ENCODE measurements around the gene RHOF. TPM values are rescaled to one million over a fixed set of nuclear protein-coding genes. Genes with fewer than 3 reads are reported as not detected.

RHOF gene
- total RNA-seq, 1 experiment from 2014 or later = 232 TPM

GRCh38 chr12:121779422-121779895 is 14.0 kb downstream of the RHOF start:
- H2AFZ ChIP-seq (ENCODE audit: low read length) = no peak overlapping the region
- peaks cover 23% of the 10 kb centered on the region for H3K4me1 ChIP-seq (ENCODE audit: insufficient read depth, low read length)
- peaks cover 40% of the 10 kb centered on the region for H3K36me3 ChIP-seq (ENCODE audit: low read depth, low read length)
- no peak for TF ChIP-seq EZH2 (IDR thresholded peaks at IDR 0.05; ENCODE audit: low read length, unreplicated experiment)
- TF ChIP-seq EZH2phosphoT487 (IDR thresholded peaks at IDR 0.05; ENCODE audit: borderline replicate concordance, low read length) = no peak
- no peak for TF ChIP-seq CTCF (conservative IDR thresholded peaks at IDR 0.05; ENCODE audit: low read depth, low read length)
- no peak overlapping the region for H3K4me2 ChIP-seq (ENCODE audit: low read length)
- intact Hi-C loops (cut with micrococcal nuclease) = no loop called here
- DNase-seq (no peak), ATAC-seq (no peak)
- no peak overlapping the region for H3K4me3 ChIP-seq (ENCODE audit: low read length)
- no peaks in the 10 kb centered on the region for H3K27me3 ChIP-seq (ENCODE audit: low read length)
- no peak overlapping the region for H3K9ac ChIP-seq (ENCODE audit: low read length)
- ChIA-PET POLR2A (ENCODE audit: unreplicated experiment) (no interaction called here), CTCF (no interaction called here)
- no peaks in the 10 kb centered on the region for H3K9me3 ChIP-seq (ENCODE audit: low read length)
- H3K79me2 ChIP-seq (ENCODE audit: low read length) = peaks cover 40% of the 10 kb centered on the region
- 0 out of 2 replicates have a peak, but pooled peaks cover 7% of the 10 kb centered on the region for H4K20me1 ChIP-seq (ENCODE audit: low read length)
- no peaks in the 10 kb centered on the region for H3K9me2 ChIP-seq (replicated peaks; ENCODE audit: low read length)
- no TSS peak for BruUV-seq (replicated peaks)
- peaks cover 10% of the 10 kb centered on the region for H3F3A ChIP-seq (ENCODE audit: low read length, unreplicated experiment)
- no peak overlapping the region for H3K27ac ChIP-seq (ENCODE audit: low read length)

- CTCF ChIA-PET = no interaction called here
- intact Hi-C loops (cut with micrococcal nuclease) = no loop called here
- no peak overlapping the region for H3K27ac ChIP-seq (ENCODE audit: low read length)
- BruUV-seq (replicated peaks) = no TSS peak
- ATAC-seq (no peak), DNase-seq (no peak)
- no peak overlapping the region for H2AFZ ChIP-seq (ENCODE audit: low read length)
- no peak for TF ChIP-seq EZH2phosphoT487 (IDR thresholded peaks at IDR 0.05; ENCODE audit: borderline replicate concordance, low read length)
- no peak for TF ChIP-seq EZH2 (IDR thresholded peaks at IDR 0.05; ENCODE audit: low read length, unreplicated experiment)
- TF ChIP-seq CTCF (conservative IDR thresholded peaks at IDR 0.05; ENCODE audit: low read depth, low read length) = no peak
- H3K36me3 ChIP-seq (ENCODE audit: low read depth, low read length) = peaks cover 40% of the 10 kb centered on the region
- no peaks in the 10 kb centered on the region for H3K9me2 ChIP-seq (replicated peaks; ENCODE audit: low read length)
- POLR2A ChIA-PET (ENCODE audit: unreplicated experiment) = no interaction called here
- H4K20me1 ChIP-seq (ENCODE audit: low read length) = 0 out of 2 replicates have a peak, but pooled peaks cover 7% of the 10 kb centered on the region
- H3K9ac ChIP-seq (ENCODE audit: low read length) = no peak overlapping the region
- H3K4me3 ChIP-seq (ENCODE audit: low read length) = no peak overlapping the region
- H3K27me3 ChIP-seq (ENCODE audit: low read length) = no peaks in the 10 kb centered on the region
- no peak overlapping the region for H3K4me2 ChIP-seq (ENCODE audit: low read length)
- H3F3A ChIP-seq (ENCODE audit: low read length, unreplicated experiment) = peaks cover 6% of the 10 kb centered on the region
- H3K9me3 ChIP-seq (ENCODE audit: low read length) = no peaks in the 10 kb centered on the region
- H3K4me1 ChIP-seq (ENCODE audit: insufficient read depth, low read length) = peaks cover 17% of the 10 kb centered on the region
- peaks cover 36% of the 10 kb centered on the region for H3K79me2 ChIP-seq (ENCODE audit: low read length)
Observed at GRCh38 chr12:121778567-121779421, 14.7 kb downstream of the RHOF start.

All from PC-3 (cell line).